ENCODE results near the gene CHD8. TPM values are rescaled to one million over a fixed set of nuclear protein-coding genes. Genes with fewer than 3 reads are reported as not detected.

CHD8 gene
- total and polyA plus RNA-seq, 10 of the 15 experiments (the other 5 are each of a cell fraction or from before 2014, with no cell fraction given), result 20.2 to 79.5 (median 35.5) TPM

GRCh38 chr14:21476523-21476924 lies 20.6 kb upstream of the CHD8 start (continued):
- TF ChIP-seq E2F8 (IDR thresholded peaks at IDR 0.05; ENCODE audit: low read depth, partially characterized antibody), result no peak
- peak; percentile 5; the same call in 1 of the 2 replicates for TF ChIP-seq CBFB (IDR thresholded peaks at IDR 0.05; ENCODE audit: low read depth)
- TF ChIP-seq NR2C1 (IDR thresholded peaks at IDR 0.05), result no peak
- TF ChIP-seq PRDM15 (CRISPR knock-in tag; IDR thresholded peaks at IDR 0.05), result no peak
- TF ChIP-seq EZH2 (IDR thresholded peaks at IDR 0.05; ENCODE audit: borderline replicate concordance, control insufficient read depth, low read depth, low read length), result no peak
- no peak for TF ChIP-seq MTA2 (IDR thresholded peaks at IDR 0.05; ENCODE audit: low read depth)
- no peak for TF ChIP-seq USF2 (IDR thresholded peaks at IDR 0.05; ENCODE audit: borderline replicate concordance, low read depth, low read length)
- TF ChIP-seq, protein P1, sequence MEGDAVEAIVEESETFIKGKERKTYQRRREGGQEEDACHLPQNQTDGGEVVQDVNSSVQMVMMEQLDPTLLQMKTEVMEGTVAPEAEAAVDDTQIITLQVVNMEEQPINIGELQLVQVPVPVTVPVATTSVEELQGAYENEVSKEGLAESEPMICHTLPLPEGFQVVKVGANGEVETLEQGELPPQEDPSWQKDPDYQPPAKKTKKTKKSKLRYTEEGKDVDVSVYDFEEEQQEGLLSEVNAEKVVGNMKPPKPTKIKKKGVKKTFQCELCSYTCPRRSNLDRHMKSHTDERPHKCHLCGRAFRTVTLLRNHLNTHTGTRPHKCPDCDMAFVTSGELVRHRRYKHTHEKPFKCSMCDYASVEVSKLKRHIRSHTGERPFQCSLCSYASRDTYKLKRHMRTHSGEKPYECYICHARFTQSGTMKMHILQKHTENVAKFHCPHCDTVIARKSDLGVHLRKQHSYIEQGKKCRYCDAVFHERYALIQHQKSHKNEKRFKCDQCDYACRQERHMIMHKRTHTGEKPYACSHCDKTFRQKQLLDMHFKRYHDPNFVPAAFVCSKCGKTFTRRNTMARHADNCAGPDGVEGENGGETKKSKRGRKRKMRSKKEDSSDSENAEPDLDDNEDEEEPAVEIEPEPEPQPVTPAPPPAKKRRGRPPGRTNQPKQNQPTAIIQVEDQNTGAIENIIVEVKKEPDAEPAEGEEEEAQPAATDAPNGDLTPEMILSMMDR (IDR thresholded peaks at IDR 0.05 in 2 of 3, conservative IDR thresholded peaks at IDR 0.05 in 1 of 3; ENCODE audit: control insufficient read depth in 2 of 3, extremely low read depth in 1 of 3, insufficient read depth in 1 of 3, low read depth in 3 of 3, low read length in 3 of 3), result no peak
- no peak for TF ChIP-seq RFX5 (IDR thresholded peaks at IDR 0.05; ENCODE audit: low read depth, low read length)
- TF ChIP-seq ZNF687 (IDR thresholded peaks at IDR 0.05), result no peak
- TF ChIP-seq SRF (IDR thresholded peaks at IDR 0.05; ENCODE audit: low read depth in 2 of 2, low read length in 2 of 2), result no peak
- TF ChIP-seq USF1 (IDR thresholded peaks at IDR 0.05; ENCODE audit: borderline replicate concordance, extremely low read length, insufficient read depth, low read depth, low read length), result no peak
- TF ChIP-seq CBX5 (IDR thresholded peaks at IDR 0.05; ENCODE audit: low read depth), result no peak
- peak; percentile 68; the same call in 1 of the 2 replicates for TF ChIP-seq POLR2AphosphoS5 (IDR thresholded peaks at IDR 0.05; ENCODE audit: low read length)
- no peak for TF ChIP-seq DPF2 (IDR thresholded peaks at IDR 0.05)

All from GM12878 (cell line).